GM13977 (cell line): ENCODE results near the gene CASQ1.

Experiments used
- DNase-seq: peaks from one replicate; pipeline ENCODE4 v3.0.0; 2012; ENCODE audit warnings: low spot score
- in situ Hi-C: fragments of 300-500 bp; cut with MboI; formaldehyde crosslinking; loops from one replicate; pipeline ENCODE4 v1.12.0; 2022; ENCODE audit warnings: low sequenced_read_pairs, low pct_unique_long_range_greater_than_20kb, mixed read lengths, inconsistent platforms; ENCODE audit not compliant: unreplicated experiment
- TF ChIP-seq, protein P1 (sequence below): IDR thresholded peaks from 2 replicates; pipeline ENCODE4 v1.5.1; 2012; ENCODE audit warnings: mild to moderate bottlenecking, control low read depth; ENCODE audit not compliant: insufficient read depth; ENCODE audit errors: extremely low read depth, missing control alignments

CASQ1 gene

DNA sequence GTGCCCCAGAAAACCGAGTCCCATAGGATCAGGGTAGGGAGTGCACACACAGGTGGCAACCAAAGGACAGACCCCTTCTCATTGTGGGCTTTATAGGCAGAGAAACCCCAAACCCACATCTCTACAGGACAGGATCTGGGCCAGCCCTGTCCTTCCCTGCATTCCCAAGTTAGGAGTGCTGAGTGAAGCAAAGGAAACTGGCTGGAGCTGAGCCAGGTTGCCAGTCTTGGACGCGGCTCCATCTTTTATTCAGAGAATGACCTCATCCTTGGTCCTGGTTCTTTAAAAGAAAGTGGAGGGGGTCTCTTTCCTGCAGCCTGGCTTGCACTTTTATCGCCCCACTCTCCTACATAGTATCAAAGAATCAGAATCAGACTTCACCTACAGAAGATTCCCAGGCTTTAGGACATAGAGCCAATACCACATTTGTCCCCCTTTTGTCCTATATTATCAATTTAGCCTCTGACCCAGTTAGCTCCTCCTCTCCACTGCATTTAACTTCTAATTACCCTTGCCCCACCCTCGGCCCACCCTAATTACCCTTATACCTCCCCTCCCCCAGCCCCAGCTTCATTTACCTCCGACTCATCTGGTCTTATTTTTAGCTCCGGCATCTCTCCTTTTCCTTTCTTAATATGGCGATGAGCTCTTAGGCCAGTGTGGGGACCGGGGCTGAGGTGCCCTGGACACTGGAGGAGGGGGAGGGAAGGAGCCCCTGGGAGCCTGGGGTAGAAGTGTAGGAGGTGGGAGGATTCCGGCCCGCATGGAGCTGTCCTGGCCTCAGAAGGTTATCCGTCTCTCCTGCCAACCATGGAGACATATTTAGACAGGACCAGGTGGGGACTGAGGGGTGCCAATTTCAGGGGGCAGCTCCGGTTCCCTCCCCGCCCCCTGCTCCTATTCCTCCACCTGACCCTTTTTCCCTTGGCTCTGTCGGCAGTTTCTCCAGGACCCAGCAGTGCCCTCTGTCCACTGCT, at the start of gene CASQ1:
Gene CASQ1, plus strand, starts transcription at position 927 of the 977 bp plus-strand sequence. CDS start 177 bp downstream, outside the sequence.
- no peak for DNase-seq

DNA sequence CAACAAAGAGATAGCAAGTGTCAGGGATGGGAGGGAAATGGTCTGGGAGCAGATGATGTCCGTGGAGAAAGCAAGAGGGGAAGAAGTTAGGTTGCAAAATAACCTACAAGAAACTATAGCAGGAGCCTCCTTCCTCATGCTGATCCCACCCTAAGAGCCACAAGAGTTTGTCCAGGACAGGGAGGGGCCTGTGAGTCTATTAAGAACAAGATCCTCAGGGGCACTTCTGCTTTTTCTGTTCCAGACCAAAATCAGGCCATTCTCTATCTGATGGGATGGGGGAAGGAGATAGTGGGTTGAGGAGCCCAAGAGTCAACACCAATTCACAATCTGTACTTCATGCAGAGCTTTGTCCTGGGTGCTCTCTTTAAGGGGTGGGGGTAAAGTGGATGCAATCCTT, 46.7 kb upstream of the CASQ1 start:
- in situ Hi-C loops, result no loop called here
- TF ChIP-seq, protein P1, sequence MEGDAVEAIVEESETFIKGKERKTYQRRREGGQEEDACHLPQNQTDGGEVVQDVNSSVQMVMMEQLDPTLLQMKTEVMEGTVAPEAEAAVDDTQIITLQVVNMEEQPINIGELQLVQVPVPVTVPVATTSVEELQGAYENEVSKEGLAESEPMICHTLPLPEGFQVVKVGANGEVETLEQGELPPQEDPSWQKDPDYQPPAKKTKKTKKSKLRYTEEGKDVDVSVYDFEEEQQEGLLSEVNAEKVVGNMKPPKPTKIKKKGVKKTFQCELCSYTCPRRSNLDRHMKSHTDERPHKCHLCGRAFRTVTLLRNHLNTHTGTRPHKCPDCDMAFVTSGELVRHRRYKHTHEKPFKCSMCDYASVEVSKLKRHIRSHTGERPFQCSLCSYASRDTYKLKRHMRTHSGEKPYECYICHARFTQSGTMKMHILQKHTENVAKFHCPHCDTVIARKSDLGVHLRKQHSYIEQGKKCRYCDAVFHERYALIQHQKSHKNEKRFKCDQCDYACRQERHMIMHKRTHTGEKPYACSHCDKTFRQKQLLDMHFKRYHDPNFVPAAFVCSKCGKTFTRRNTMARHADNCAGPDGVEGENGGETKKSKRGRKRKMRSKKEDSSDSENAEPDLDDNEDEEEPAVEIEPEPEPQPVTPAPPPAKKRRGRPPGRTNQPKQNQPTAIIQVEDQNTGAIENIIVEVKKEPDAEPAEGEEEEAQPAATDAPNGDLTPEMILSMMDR, result no peak
- DNase-seq, result no peak

More for the DNA sequence above, at the start of gene CASQ1:
- TF ChIP-seq, protein P1, result no peak
- in situ Hi-C loops, result loop anchor here (10.0 kb wide), 1 partner anchor 105 kb away; no protein-coding TSS in a partner anchor

DNA sequence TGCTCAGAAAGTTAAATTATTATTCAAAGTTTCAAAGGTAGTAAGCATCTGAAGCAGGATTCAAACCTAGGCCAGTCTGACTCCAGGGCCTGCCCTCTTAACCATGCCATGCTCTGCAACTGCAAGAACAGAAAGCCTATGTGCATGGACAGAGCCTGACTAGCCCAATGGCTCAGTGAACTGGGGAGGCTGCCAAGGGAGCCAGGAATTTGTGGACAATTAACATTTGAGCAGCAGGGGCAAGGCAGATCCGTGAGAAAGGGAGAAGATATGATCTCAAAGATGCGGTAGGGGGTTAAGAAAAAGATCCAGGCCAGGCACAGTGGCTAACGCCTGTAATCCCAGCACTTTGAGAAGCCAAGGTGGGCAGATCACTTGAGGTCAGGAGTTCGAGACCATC, 45.5 kb upstream of the CASQ1 start:
- TF ChIP-seq, protein P1, result no peak
- in situ Hi-C loops, result no loop called here
- DNase-seq, result no peak

DNA sequence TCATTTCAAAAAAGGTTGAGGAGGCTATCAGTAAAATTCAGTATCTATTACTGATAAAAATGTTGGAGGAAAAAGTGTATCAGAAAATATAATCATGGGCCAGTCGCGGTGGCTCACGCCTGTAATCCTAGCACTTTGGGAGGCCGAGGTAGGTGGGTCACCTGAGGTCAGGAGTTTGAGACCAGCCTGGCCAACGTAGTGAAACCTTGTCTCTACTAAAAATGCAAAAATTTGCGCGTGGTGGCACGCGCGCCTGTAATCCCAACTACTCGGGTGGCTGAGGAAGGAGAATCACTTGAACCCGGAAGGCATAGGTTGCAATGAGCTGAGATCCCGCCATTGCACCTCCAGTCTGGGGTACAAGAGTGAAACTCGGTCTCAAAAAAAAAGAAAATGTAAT, 44.3 kb upstream of the CASQ1 start:
- DNase-seq, result no peak
- TF ChIP-seq, protein P1, result no peak
- in situ Hi-C loops, result no loop called here

DNA sequence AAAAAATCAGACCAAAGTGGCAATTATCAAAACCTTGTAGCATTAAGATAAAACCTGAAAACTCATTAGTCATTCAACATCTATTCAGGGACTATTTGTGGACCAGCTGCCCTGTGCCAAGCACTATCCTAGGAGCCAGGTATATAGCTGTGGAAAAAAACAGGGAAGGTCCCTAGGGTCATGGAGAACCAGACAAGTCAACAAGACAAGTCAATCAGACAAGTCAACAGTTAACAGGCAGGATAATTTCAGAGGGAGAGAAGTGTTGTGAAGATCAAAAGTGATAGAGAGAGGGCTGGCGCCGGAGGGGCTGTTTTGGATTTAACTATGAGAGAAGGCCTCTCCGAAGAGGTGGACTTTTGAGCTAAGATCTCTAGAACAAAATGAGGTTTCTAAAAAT, 42.3 kb upstream of the CASQ1 start:
- TF ChIP-seq, protein P1, result no peak
- DNase-seq, result no peak
- in situ Hi-C loops, result no loop called here

DNA sequence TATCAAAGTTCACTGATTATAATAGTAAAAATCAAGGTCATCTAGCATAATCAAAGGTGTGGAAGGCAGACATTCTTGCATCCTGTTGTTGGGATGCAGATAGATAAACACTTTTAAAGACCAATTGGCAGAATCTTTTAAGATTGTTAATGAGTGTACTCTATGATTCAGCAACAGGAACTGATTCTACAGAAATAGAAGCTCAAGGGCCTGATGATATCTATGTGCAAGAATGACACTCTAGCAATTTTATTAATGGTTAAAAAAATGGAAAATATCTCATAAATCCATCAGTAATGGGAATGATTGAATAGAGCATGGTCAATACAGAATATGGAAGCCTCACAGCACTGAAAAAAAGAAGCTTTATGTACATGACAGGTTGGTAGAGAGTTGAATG, 41.1 kb upstream of the CASQ1 start:
- no peak for DNase-seq
- TF ChIP-seq, protein P1, result no peak
- in situ Hi-C loops, result no loop called here
